Measurements from ENCODE around the gene PTDSS2.

The PTDSS2 gene

DNA sequence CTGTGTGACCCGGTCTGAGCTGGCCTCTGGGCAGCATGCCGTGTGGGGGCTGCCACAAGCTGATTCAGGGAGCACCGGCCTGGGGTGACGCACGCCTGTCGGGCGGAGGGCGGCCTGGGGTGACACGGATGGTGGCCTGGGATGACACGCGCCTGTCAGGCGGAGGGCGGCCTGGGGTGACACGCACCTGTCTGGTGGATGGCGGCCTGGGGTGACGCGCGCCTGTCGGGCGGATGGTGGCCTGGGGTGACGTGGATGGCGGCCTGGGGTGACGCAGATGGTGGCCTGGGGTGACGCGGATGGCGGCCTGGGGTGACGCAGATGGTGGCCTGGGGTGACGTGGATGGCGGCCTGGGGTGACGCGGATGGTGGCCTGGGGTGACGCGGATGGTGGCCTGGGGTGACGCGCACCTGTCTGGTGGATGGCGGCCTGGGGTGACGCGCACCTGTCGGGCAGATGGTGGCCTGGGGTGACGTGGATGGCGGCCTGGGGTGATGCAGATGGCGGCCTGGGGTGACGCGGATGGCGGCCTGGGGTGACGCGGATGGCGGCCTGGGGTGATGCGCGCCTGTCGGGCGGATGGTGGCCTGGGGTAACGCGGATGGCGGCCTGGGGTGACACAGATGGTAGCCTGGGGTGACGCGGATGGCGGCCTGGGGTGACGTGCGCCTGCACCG is 21.5 kb downstream of the PTDSS2 start:
- no peak for DNase-seq

DNA sequence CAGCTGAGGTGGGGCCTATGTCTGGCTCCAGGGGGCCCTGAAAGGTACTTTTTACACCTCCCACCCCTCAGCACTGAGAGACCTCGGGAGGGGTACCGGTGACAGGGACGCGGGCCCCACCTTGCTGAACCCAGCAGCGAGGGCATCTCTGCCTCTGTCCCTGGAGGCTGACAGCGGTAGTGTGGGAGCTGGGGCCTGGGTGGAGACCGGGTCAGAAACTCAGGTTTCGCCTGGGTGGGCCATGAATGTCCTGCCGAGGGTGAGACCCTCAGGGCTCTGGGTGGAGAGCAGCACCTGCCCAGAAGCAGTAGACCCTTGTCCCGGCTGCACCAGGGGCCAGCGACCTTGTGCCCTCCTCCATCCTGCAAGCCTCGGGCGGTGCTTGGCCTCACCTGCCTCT is 22.2 kb downstream of the PTDSS2 start:
- DNase-seq: no peak

DNA sequence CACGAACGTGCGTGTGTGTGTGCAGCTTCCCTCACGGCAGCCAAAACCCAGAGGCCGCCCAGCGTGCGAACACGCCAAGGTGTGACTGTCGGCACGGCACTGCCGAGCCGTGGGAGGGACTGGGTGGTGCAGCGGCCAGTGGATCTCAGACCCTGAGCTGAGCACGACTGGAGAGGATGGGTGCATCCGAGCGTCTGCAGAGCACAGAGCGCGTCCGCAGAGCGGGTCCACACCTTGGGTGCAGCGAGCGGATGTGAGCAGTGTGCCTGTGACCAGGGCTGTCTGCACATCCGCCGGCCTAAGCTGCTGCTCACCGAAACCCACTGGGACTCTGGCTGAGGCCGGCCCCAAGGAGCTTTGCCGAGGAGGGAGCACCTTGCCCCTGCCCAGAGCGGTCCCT is 22.7 kb downstream of the PTDSS2 start:
- no peak for DNase-seq

DNA sequence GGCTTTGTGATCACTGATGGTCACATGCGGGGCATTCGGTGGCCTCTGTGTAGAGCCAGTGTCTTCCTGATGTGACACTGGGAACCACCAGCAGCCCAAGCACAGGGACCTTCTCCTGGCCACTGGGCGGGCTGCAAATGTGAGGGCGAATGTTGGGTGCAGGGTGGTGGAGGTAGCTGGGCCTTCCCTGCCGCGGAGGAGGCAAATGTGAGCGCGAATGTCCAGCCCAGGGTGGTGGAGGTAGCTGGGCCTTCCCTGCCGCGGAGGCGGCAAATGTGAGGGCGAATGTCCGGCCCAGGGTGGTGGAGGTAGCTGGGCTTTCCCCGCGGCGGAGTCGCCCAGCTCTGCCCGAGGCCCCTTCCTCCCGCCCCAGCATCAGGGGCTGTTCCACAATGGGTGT is 23.3 kb downstream of the PTDSS2 start:
- no peak for DNase-seq

DNA sequence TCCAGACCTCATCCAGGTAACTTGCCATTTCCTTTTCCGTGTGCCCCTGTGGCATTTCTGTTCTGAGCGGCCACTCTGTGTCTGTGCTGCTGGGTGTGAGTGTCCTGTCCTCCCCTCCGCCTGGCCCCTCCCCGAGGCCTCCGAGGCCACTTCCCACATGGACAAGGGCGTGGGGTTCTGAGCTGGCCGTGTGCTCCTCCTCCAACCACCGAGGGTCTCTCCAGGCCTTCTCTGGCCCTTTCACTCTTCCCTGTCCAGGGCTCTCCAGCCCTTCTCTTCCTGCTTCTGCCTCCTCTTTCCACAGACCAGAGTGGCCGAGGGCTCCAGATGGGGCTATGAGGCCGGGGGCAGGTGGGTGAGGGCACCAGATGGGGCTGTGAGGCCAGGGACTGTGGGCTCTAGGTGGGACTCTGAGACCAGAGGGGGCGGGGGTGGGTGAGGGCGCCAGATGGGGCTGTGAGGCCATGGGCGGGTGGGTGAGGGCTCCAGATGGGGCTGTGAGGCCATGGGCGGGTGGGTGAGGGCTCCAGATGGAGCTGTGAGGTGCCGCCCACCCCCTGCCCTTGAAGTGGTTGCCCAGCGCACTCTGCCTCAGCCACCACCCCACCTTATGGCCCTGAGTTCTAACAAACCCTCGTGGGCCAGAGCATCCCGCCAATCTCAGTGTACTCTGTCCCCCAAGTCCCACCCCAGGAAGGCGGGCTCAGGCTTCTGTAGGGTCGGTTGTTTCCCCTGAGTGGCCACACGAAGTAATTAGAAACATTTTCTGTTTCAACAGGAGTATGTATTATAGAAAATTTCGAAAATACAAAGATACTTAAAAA is 24.1 kb downstream of the PTDSS2 start:
- no peak for DNase-seq

DNA sequence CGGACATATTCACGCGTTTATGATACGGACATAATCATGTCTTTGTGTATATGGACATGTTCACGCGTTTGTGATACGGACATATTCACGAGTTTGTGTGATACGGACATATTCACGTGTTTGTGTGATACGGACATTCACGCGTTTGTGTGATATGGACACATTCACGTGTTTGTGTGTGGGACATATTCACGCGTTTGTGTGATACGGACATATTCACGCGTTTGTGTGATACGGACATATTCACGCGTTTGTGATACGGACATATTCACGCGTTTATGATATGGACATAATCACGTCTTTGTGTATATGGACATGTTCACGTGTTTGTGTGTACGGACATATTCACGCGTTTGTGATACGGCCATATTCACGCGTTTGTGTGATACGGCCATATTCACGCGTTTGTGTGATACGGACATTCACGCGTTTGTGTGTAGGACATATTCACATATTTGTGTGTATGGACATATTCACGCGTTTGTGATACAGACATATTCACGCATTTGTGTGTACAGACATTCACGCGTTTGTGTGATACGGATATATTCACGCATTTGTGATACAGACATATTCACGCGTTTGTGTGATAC is 24.9 kb downstream of the PTDSS2 start:
- no peak for DNase-seq

DNA sequence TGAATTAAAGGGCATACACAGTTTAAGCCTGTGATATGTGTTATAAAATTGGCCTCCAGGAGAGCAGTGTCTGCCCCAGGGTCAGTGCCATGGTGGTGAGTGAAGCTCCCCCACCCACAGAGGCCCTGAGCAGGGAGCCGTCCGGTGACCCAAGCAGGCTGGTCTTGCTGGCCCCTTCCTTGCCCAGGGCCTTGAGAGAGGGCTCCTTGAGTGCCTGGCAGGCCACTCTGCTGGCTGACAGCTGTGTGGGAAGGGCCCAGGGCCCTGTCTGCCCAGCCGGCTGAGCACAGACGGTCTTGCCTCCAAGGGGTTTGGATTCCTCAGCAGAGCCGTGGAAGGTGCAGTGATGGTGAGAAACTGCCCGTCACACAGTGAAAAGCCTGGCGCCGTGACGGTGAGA is 25.9 kb downstream of the PTDSS2 start:
- DNase-seq: no peak

DNA sequence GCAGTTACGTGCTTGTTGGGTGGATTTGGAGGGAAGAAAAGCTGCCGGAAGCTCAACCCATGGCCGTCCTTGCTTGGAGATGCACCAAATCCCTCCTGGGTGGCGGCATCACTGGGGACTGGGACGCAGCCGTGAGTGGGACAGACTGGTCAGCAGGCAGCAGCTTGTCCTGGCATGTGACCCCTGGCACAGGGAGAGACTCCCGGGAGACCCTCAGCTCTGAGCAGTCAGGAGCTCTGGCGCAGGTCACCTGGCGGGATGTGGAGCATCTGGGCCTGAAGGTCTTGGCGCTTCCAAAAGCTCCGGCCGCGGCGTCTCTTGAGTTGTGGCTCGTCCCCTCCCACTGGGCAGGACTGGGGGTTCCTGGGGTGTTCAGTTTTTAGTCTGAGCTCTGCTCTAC is 26.3 kb downstream of the PTDSS2 start:
- DNase-seq: no peak

DNA sequence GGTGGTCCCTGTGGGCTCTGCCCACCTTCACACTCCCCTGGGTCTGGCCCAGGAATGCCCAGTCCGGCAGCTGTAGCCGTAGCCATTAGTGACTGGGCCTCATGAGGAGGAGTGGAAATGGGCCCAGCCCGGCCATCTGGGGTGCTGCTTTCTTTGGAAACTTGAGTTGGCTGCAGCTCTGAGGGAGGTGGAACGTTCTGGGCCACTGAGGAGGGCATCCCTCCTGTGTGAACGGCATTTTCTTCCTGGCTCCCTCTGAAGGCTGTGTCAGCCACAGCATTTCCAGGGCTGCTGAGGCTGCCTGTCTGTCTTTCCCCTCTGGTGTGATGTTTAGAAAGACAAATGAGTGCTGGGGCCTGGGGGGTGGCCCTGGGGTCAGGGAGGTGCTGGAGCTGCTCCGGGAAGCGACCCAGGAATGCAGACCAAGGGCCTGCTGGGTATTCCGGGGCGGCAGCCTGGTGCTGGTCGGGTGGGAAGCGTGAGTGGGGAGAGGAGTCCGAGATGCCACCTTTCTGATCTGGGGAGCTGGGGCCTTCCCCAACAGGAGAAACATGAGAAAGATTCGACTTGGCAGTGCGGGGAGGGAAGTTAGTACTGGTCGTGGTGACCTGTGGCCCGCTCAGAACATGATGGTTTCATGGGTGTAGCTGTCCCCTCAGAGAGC is 27.1 kb downstream of the PTDSS2 start:
- no peak for DNase-seq

DNA sequence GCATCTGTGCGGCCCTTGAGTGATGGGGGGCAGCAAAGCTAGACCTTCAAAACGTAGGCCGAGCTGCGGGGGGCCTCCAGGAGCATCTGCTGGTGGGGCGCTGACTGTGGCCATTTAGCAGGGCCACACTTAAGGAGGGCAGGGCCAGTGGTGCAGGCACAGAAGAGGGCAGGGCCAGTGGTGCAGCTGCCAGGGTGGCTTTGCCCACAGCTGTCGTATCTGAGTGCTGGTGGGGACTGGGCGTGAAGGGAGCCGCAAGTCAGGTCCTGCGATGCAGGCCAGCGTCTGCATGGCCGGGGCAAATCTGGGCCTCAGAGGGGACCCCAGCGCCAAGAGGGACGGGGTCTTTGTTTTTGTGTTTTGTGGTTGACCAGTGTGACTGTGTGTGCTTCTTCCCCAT is 29.2 kb downstream of the PTDSS2 start:
- DNase-seq: no peak

DNA sequence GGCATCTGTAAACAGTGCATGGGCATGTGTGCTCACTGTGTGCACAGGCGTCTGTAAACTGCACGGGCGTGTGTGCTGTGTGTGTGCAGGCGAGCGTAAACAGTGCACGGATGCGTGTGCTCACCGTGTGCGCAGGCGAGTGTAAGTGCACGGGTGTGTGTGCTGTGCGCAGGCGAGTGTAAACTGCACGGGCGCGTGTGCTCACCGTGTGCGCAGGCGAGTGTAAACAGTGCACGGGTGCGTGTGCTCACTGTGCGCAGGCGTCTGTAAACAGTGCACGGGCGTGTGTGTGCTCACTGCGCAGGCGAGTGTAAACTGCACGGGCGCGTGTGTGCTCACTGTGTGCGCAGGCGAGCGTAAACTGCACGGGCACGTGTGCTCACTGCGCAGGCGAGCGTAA is 34.5 kb downstream of the PTDSS2 start:
- no peak for DNase-seq

DNA sequence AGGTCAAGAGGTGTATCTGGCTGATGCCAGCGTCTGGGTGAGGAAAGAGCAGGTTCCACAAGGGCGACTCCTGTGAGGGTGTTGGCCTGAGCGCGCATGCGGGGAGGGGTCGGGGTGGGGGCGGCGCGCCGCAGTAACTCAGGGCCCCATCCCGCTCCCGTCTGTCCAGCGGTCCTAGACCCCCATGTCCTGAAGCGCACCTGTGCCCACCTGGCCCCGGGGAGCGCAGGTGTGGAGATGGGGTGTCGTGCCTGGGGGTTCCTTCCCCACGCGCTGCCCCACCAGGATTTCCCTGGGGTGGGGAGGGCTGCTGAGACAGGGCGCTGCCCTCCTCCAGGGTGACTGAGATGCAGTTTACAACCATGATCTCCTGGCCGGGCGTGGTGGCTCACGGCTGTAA is 36.1 kb downstream of the PTDSS2 start:
- no peak for DNase-seq

DNA sequence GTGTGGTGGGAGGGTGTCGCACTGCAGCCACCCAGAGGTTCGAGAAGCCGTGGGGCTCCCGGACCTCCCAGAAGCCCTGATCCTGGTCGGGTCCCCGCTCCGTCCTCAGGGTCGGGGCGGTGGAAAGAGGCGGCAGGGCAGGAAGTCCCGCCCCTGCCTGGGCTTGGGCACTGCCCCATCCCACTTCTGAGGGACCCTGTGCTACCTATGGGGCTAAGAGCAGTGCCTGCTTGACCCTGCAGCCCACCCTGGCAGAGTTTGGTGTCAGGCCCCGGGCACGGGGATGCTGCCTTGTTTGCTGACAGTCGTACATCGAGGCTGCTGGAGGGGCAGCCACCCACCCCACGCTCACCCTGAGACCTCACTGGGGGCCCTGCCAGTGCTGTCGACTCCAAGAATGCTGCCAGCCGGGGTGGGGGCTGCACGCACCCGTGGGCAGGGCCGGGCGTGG is 37.5 kb downstream of the PTDSS2 start:
- no peak for DNase-seq

DNA sequence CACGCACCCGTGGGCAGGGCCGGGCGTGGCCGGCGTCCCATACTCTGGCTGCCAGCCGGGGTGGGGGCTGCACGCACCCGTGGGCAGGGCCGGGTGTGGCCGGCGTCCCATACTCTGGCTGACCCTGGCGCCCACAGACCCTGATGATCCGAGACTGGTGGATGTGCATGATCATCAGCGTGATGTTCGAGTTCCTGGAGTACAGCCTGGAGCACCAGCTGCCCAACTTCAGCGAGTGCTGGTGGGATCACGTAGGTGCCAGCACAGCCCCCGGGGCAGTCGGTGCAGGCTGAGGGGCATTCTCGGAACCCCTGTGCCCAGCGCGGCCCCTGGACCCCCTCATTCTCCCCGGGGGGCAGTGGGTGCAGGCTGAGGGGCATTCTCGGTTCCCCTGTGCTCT is 38.0 kb downstream of the PTDSS2 start:
- no peak for DNase-seq

DNA sequence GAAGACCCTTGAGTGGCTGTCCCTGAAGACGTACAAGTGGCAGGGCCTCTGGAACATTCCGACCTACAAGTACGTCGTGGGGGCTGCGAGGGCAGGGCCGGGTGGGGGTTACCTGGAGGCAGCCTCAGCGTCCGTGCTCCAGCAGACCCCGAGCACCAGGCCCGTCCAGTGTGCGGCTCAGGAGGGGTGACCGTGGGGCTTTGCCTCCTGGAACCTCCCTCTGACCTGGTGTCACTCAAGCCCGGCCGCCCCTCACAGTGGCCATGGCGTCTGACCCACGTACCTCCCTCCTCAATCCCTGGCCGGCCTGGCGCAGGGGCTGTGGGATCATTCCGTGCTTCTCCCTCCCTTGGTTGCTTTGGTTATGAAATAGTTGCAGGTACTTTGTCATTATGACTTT is 38.5 kb downstream of the PTDSS2 start:
- no peak for DNase-seq

DNA sequence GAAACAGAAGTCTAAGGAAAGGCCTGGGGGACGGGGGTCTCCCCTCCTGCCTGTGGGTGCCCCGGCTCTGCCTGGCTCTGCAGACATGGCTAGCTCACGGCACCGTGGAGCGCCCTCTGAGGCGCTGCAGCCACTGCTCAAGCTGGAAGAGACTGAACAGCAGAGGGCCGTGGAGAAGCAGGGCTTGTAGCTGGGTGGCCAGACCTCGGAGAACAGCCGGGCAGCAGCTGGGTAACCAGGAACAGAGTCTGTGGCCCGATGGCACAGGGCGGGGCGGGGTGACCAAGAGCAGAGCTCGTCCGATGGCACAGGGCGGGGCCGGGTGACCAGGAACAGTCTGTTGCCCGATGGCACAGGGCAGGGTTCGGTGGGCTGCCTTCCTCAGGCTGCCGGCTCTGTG is 38.9 kb downstream of the PTDSS2 start:
- no peak for DNase-seq

DNA sequence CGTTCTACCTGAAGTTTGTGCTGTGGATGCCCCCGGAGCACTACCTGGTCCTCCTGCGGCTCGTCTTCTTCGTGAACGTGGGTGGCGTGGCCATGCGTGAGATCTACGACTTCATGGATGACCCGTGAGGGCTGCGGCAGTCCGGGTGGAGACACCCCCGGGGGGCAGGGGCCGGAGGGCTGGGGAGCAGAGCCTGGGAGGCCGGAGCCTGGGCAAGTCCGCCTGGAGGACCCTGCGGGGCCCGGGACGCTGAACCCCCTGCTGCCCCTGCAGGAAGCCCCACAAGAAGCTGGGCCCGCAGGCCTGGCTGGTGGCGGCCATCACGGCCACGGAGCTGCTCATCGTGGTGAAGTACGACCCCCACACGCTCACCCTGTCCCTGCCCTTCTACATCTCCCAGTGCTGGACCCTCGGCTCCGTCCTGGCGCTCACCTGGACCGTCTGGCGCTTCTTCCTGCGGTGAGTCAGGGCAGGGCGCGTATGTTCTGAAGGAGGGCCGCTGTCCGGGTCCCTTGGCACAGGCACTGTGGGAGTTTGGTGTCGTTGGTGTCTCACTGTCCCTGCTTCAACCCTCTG is 39.6 kb downstream of the PTDSS2 start:
- DNase-seq: no peak

DNA sequence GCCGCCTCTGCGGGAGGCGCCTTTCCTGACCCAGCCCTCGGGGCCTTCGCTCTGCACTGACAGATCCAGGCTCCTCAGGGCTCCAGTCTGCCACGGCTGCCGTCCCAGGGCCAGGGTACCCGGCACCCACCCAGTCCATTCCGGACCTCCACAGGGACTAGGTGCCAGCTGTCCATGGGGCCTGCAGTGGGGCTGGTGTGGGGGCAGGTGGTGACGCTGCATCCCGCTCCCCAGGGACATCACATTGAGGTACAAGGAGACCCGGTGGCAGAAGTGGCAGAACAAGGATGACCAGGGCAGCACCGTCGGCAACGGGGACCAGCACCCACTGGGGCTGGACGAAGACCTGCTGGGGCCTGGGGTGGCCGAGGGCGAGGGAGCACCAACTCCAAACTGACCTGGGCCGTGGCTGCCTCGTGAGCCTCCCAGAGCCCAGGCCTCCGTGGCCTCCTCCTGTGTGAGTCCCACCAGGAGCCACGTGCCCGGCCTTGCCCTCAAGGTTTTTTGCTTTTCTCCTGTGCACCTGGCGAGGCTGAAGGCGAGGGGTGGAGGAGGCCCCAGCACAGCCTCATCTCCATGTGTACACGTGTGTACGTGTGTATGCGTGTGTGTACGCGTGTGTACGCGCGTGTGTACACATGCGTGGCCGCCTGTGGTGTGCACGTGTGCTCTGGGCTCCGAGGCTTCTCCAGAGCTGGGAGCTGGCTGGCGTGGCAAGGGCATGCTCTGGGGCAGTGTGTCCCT is 40.3 kb downstream of the PTDSS2 start:
- no peak for DNase-seq

DNA sequence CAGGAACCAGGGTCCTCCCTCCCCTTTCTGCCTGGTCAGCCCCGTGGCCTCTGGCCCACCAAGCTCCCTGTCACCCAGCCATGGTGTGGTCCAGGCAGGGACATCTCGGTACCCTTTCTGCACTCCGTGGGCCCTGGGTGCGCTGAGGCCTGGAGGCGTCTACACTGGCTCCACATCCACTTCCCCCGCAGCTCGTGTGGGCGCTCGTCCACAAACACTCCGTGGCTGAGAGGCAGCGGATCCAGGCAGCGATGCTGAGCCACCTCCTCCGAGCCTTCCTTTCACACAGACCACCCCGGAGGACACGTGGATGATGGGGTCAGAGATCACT is 40.8 kb downstream of the PTDSS2 start:
- no peak for DNase-seq

DNA sequence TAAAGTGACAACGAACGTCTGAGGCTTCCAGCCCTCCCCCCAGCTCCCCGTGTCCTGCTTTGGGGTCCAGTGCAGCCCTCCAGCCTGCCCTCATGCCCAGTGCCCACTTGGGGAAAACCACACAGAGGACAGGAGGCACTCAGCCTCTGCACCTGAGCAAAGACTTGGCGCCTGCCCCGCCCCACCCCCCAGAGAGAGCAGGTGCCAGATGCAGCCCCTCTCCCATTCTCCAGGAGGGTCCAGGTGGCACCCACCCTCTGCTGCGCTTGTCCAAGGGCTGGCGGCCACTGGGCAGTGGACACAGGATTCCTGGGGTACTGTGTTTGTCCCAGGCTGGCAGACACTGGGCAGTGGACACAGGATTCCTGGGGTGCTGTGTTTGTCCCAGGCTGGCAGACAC is 41.3 kb downstream of the PTDSS2 start:
- no peak for DNase-seq

DNA sequence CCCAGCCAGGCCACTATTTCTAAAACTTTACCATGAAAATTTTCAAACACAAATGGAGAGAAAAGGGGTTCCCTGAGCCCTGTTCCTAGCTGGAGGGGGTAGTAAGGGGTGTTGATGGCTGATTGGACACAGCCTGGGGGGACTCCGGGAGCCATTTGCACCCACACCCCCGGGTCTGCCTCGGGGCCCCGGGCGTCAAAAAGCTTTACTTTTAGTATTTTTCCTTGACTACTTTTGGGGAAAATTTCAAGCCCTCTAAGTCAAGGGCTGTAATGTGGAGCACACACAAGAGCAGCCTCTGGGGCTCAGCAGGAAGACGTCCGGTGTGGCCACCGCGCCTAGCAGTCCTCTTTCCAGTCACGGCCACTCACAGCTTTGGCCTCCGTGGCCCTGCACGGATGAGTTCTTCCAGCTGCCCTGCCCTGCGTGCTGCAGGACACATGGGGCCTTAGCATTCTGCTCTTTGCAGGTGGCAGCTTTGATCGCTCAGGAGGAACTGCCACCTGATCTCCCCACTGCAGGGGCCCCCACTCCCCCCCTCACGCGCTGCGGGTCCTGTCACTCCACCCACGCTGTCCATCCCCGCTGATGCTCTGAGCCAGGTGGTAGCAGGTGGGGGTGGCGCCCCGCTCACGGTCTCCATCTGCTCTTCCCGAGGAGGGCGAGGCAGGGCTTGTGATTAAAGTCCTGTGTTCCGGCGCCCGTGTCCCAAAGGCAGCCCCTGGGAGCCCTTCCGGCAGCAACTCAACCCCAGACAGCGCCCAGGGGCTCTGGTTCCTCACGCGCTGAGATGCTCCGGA is 42.5 kb downstream of the PTDSS2 start:
- DNase-seq: no peak

Measured in activated CD4-positive, CD25-positive, alpha-beta regulatory T cell treated with anti-CD3 and anti-CD28 coated beads, Interleukin-2, amount 50 U/mL, for 72 hours (primary cell).